Measurements from ENCODE around the gene ARHGAP19. TPM values are rescaled to one million over a fixed set of nuclear protein-coding genes. Genes with fewer than 3 reads are reported as not detected.

ARHGAP19 gene
- total RNA-seq, 1 donor from 2014 or later, result 9.8 TPM

GRCh38 chr10:97182288-97182990 lies 110.0 kb downstream of the ARHGAP19 start:
- no peak for DNase-seq
- Mint-ChIP-seq H3K36me3 (ENCODE audit: unreplicated experiment) (no peaks in the 10 kb centered on the region), H3K27ac (ENCODE audit: unreplicated experiment) (no peak overlapping the region), H3K9me3 (ENCODE audit: unreplicated experiment) (peaks cover 16% of the 10 kb centered on the region), H3K4me3 (ENCODE audit: unreplicated experiment) (no peak overlapping the region), H3K4me1 (ENCODE audit: low read depth, unreplicated experiment) (peaks cover 27% of the 10 kb centered on the region), H3K27me3 (ENCODE audit: unreplicated experiment) (peaks cover 26% of the 10 kb centered on the region)
- no peak for TF ChIP-seq CTCF (IDR thresholded peaks at IDR 0.05; ENCODE audit: partially characterized antibody, unreplicated experiment)

GRCh38 chr10:97180986-97181385 lies 111.5 kb downstream of the ARHGAP19 start:
- peaks cover 27% of the 10 kb centered on the region for H3K4me1 Mint-ChIP-seq (ENCODE audit: low read depth, unreplicated experiment)
- no peak for DNase-seq
- TF ChIP-seq CTCF (IDR thresholded peaks at IDR 0.05; ENCODE audit: partially characterized antibody, unreplicated experiment), result no peak
- peaks cover 20% of the 10 kb centered on the region for H3K27me3 Mint-ChIP-seq (ENCODE audit: unreplicated experiment)
- H3K4me3 Mint-ChIP-seq (ENCODE audit: unreplicated experiment), result no peak overlapping the region
- peaks cover 12% of the 10 kb centered on the region for H3K9me3 Mint-ChIP-seq (ENCODE audit: unreplicated experiment)
- H3K36me3 Mint-ChIP-seq (ENCODE audit: unreplicated experiment), result no peaks in the 10 kb centered on the region
- H3K27ac Mint-ChIP-seq (ENCODE audit: unreplicated experiment), result no peak overlapping the region

GRCh38 chr10:97180363-97180755 lies 112.1 kb downstream of the ARHGAP19 start:
- Mint-ChIP-seq H3K4me3 (ENCODE audit: unreplicated experiment) (peak overlapping the region; percentile 43), H3K27me3 (ENCODE audit: unreplicated experiment) (peaks cover 22% of the 10 kb centered on the region), H3K4me1 (ENCODE audit: low read depth, unreplicated experiment) (peaks cover 27% of the 10 kb centered on the region), H3K36me3 (ENCODE audit: unreplicated experiment) (no peaks in the 10 kb centered on the region), H3K27ac (ENCODE audit: unreplicated experiment) (no peak overlapping the region), H3K9me3 (ENCODE audit: unreplicated experiment) (peaks cover 12% of the 10 kb centered on the region)
- DNase-seq, result no peak
- no peak for TF ChIP-seq CTCF (IDR thresholded peaks at IDR 0.05; ENCODE audit: partially characterized antibody, unreplicated experiment)

- Mint-ChIP-seq H3K4me3 (ENCODE audit: unreplicated experiment) (peak overlapping the region; percentile 43), H3K9me3 (ENCODE audit: unreplicated experiment) (peaks cover 12% of the 10 kb centered on the region), H3K36me3 (ENCODE audit: unreplicated experiment) (no peaks in the 10 kb centered on the region), H3K27ac (ENCODE audit: unreplicated experiment) (no peak overlapping the region), H3K4me1 (ENCODE audit: low read depth, unreplicated experiment) (peaks cover 27% of the 10 kb centered on the region), H3K27me3 (ENCODE audit: unreplicated experiment) (peaks cover 20% of the 10 kb centered on the region)
- TF ChIP-seq CTCF (IDR thresholded peaks at IDR 0.05; ENCODE audit: partially characterized antibody, unreplicated experiment), result peak; percentile 22
- DNase-seq, result peak; percentile 74
Measured at GRCh38 chr10:97179731-97180362, 112.6 kb downstream of the ARHGAP19 start.

GRCh38 chr10:97179311-97179710 lies 113.1 kb downstream of the ARHGAP19 start:
- Mint-ChIP-seq H3K9me3 (ENCODE audit: unreplicated experiment) (peaks cover 11% of the 10 kb centered on the region), H3K27ac (ENCODE audit: unreplicated experiment) (no peak overlapping the region), H3K27me3 (ENCODE audit: unreplicated experiment) (peaks cover 15% of the 10 kb centered on the region), H3K4me1 (ENCODE audit: low read depth, unreplicated experiment) (peaks cover 25% of the 10 kb centered on the region), H3K4me3 (ENCODE audit: unreplicated experiment) (no peak overlapping the region), H3K36me3 (ENCODE audit: unreplicated experiment) (no peaks in the 10 kb centered on the region)
- no peak for DNase-seq
- no peak for TF ChIP-seq CTCF (IDR thresholded peaks at IDR 0.05; ENCODE audit: partially characterized antibody, unreplicated experiment)

All from glutamatergic neuron (in vitro differentiated cells).